Ovary (tissue), 3 donors: Measurements from ENCODE around the gene FBXL13.

Source experiments
- CTCF ChIP-seq, 3 donors: fragments of 450-650 bp in 2 of 3; fragments of 200-600 bp in 1 of 3; IDR thresholded peaks; one replicate each; pipeline versions ENCODE4 v1.5.1 to v1.8.0; 2016 to 2022; ENCODE audit warnings: antibody characterized with exemption in 3 of 3, mild to moderate bottlenecking in 1 of 3
- EP300 ChIP-seq: sonication (generic); formaldehyde crosslinking; IDR thresholded peaks from one replicate; pipeline ENCODE4 v1.6.1; 2017; ENCODE audit warnings: antibody characterized with exemption
- POLR2A ChIP-seq: fragments of 450-650 bp; IDR thresholded peaks from one replicate; pipeline ENCODE4 v1.6.1; 2017; ENCODE audit warnings: antibody characterized with exemption, mild to moderate bottlenecking, moderate library complexity
- donor health status: DM: no; HTN: no; CAD: no.

GRCh38 chr7:102992938-102993717 is 81.5 kb downstream of the FBXL13 start:
- no peak for TF ChIP-seq CTCF (IDR thresholded peaks at IDR 0.05)
- no peak for TF ChIP-seq EP300
- TF ChIP-seq POLR2A = no peak
